K562 (cell line): ENCODE results near the gene PHLDB3. TPM values are rescaled to one million over a fixed set of nuclear protein-coding genes. Genes with fewer than 3 reads are reported as not detected.

Experiments used
- ARID2 ChIP-seq: fragments of 450-650 bp; IDR thresholded peaks from 2 replicates; pipeline ENCODE4 v1.6.1; 2017; ENCODE audit warnings: antibody characterized with exemption, mild to moderate bottlenecking
- ARNT ChIP-seq, 2 experiments: fragments of 450-650 bp; IDR thresholded peaks; 2 replicates each; pipeline ENCODE4 v1.6.1; 2016; ENCODE audit warnings: mild to moderate bottlenecking in 1 of 2
- JUNB ChIP-seq: fragments of 450-650 bp; formaldehyde crosslinking; conservative IDR thresholded peaks from 2 replicates; pipeline ENCODE4 v1.4.0; 2020; ENCODE audit warnings: mild to moderate bottlenecking
- NR3C1 ChIP-seq: sonication (generic); formaldehyde crosslinking; IDR thresholded peaks from 2 replicates; pipeline ENCODE4 v1.8.1; 2022; ENCODE audit warnings: missing genetic modification reagents
- PHB ChIP-seq: fragments of 250-450 bp; sonication (Bioruptor Pico); IDR thresholded peaks from 2 replicates; pipeline ENCODE4 v1.5.0; 2021
- PHF21A ChIP-seq: fragments of 450-650 bp; IDR thresholded peaks from 2 replicates; pipeline ENCODE4 v1.6.1; 2017; ENCODE audit warnings: low read depth, borderline replicate concordance
- PHTF2 ChIP-seq: fragments of 250-450 bp; sonication (Bioruptor Pico); IDR thresholded peaks from 2 replicates; pipeline ENCODE4 v1.5.0; 2021; ENCODE audit warnings: mild to moderate bottlenecking
- PRDM10 ChIP-seq: fragments of 450-650 bp; IDR thresholded peaks from 2 replicates; pipeline ENCODE4 v1.6.1; 2018; ENCODE audit not compliant: partially characterized antibody
- RB1 ChIP-seq: fragments of 450-650 bp; IDR thresholded peaks from 2 replicates; pipeline ENCODE4 v1.6.1; 2017; ENCODE audit warnings: low read depth, mild to moderate bottlenecking
- RCOR1 ChIP-seq, 2 experiments: IDR thresholded peaks; 2 replicates each; pipeline ENCODE4 v1.6.1; 2012; ENCODE audit warnings: low read depth in 2 of 2, low read length in 2 of 2, borderline replicate concordance in 1 of 2, improper control_type of control experiment in 1 of 2
- RFX1 ChIP-seq: fragments of 450-650 bp; IDR thresholded peaks from 2 replicates; pipeline ENCODE4 v1.6.1; 2016; ENCODE audit warnings: mild to moderate bottlenecking, moderate library complexity
- SMC3 ChIP-seq: conservative IDR thresholded peaks from 2 replicates; pipeline ENCODE4 v1.6.1; 2011; ENCODE audit warnings: low read depth, low read length, improper control_type of control experiment; ENCODE audit not compliant: insufficient read depth
- TARDBP ChIP-seq: fragments of 450-650 bp; IDR thresholded peaks from 2 replicates; pipeline ENCODE4 v1.6.1; 2016
- XRCC5 ChIP-seq: fragments of 200-400 bp; formaldehyde crosslinking; IDR thresholded peaks from 2 replicates; pipeline ENCODE4 v1.6.1; 2017; ENCODE audit warnings: low read depth, mild to moderate bottlenecking, low read length
- ZC3H8 ChIP-seq: fragments of 450-650 bp; IDR thresholded peaks from 2 replicates; pipeline ENCODE4 v1.6.1; 2017
- ZNF12 ChIP-seq: sonication (generic); formaldehyde crosslinking; IDR thresholded peaks from 2 replicates; pipeline ENCODE4 v1.4.0; 2020; ENCODE audit warnings: mild to moderate bottlenecking, missing genetic modification reagents
- ZNF511 ChIP-seq: sonication (generic); formaldehyde crosslinking; IDR thresholded peaks from 2 replicates; pipeline ENCODE4 v1.8.0; 2022; ENCODE audit warnings: mild to moderate bottlenecking, missing genetic modification reagents
- polyA plus RNA-seq, 8 experiments: library from polyadenylated mRNA; depleted of rRNA in 4 of 8; stranded (reverse) in 5 of 8; unstranded in 3 of 8; fragments of >200 nt; fragmentation: Nextera tagmentation in 2 of 8; fragmentation: Illumina TruSeq in 1 of 8; extraction: Ambion mirVana in 2 of 8; extraction: Trizol in 1 of 8; gene quantifications; 2 replicates each; pipeline versions ENCODE4 v1.2.1 to v1.2.3, GENCODE V29; 2011 to 2014; ENCODE audit warnings: inconsistent platforms in 1 of 8, missing spikeins in 1 of 8
- total RNA-seq, 7 experiments: library from RNA; depleted of rRNA in 6 of 7; stranded (reverse); fragments of >200 nt in 6 of 7; fragmentation: Illumina TruSeq in 2 of 7; extraction: Trizol in 2 of 7; gene quantifications; 2 replicates each; pipeline versions ENCODE4 v1.2.1 to v1.2.3, GENCODE V29; 2011 to 2021; ENCODE audit warnings: low replicate concordance in 1 of 7
- TF ChIP-seq, protein P1 (sequence below), 3 experiments: IDR thresholded peaks in 2 of 3; conservative IDR thresholded peaks in 1 of 3; 2 replicates each; pipeline ENCODE4 v1.5.1; 2011 to 2012; ENCODE audit warnings: low read length in 3 of 3, mild to moderate bottlenecking in 3 of 3, control low read depth in 2 of 3, improper control_type of control experiment in 1 of 3, inconsistent platforms in 1 of 3, low read depth in 1 of 3, mixed read lengths in 1 of 3, moderate library complexity in 1 of 3; ENCODE audit not compliant: insufficient read depth in 2 of 3
- TF ChIP-seq, protein P2 (sequence below): IDR thresholded peaks from 2 replicates; pipeline ENCODE4 v1.6.1; 2011; ENCODE audit warnings: borderline replicate concordance, low read depth, mild to moderate bottlenecking, moderate library complexity, low read length; ENCODE audit not compliant: insufficient read depth, poor library complexity, severe bottlenecking

The PHLDB3 gene
- total and polyA plus RNA-seq, 9 of the 15 experiments (the other 6 are each of a cell fraction or from before 2014, with no cell fraction given): 0.04 to 23.5 (median 3.9) TPM

GRCh38 chr19:43446746-43447489, 57.6 kb downstream of the PHLDB3 start (continued):
- TF ChIP-seq PRDM10 (peak; percentile 34), ARNT (IDR thresholded peaks at IDR 0.05) (no peak), RB1 (0 out of 2 replicates have a peak, but pooled peaks have one; percentile 15), PHB (CRISPR knock-in tag) (no peak), PHF21A (no peak), ARID2 (peak; percentile 90; the same call in 1 of the 2 replicates), ZNF511 (CRISPR knock-in tag) (no peak), ZC3H8 (no peak), SMC3 (peak; percentile 98), XRCC5 (0 out of 2 replicates have a peak, but pooled peaks have one; percentile 50), RCOR1 (IDR thresholded peaks at IDR 0.05; ENCODE audit: borderline replicate concordance in 1 of 2, low read depth in 2 of 2, low read length in 2 of 2) (0 out of 4 replicates have a peak, but pooled peaks of 1 of the 2 experiments have one; percentile 20), JUNB (CRISPR knock-in tag) (no peak), PHTF2 (no peak), NR3C1 (CRISPR knock-in tag) (no peak), TARDBP (no peak), RFX1 (no peak), ZNF12 (CRISPR knock-in tag) (no peak)
- TF ChIP-seq, protein P1, sequence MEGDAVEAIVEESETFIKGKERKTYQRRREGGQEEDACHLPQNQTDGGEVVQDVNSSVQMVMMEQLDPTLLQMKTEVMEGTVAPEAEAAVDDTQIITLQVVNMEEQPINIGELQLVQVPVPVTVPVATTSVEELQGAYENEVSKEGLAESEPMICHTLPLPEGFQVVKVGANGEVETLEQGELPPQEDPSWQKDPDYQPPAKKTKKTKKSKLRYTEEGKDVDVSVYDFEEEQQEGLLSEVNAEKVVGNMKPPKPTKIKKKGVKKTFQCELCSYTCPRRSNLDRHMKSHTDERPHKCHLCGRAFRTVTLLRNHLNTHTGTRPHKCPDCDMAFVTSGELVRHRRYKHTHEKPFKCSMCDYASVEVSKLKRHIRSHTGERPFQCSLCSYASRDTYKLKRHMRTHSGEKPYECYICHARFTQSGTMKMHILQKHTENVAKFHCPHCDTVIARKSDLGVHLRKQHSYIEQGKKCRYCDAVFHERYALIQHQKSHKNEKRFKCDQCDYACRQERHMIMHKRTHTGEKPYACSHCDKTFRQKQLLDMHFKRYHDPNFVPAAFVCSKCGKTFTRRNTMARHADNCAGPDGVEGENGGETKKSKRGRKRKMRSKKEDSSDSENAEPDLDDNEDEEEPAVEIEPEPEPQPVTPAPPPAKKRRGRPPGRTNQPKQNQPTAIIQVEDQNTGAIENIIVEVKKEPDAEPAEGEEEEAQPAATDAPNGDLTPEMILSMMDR (IDR thresholded peaks at IDR 0.05 in 2 of 3, conservative IDR thresholded peaks at IDR 0.05 in 1 of 3; ENCODE audit: insufficient read depth in 2 of 3, low read depth in 1 of 3, low read length in 3 of 3): peak; percentile 90 to 96 (median 94)
- TF ChIP-seq, protein P2, sequence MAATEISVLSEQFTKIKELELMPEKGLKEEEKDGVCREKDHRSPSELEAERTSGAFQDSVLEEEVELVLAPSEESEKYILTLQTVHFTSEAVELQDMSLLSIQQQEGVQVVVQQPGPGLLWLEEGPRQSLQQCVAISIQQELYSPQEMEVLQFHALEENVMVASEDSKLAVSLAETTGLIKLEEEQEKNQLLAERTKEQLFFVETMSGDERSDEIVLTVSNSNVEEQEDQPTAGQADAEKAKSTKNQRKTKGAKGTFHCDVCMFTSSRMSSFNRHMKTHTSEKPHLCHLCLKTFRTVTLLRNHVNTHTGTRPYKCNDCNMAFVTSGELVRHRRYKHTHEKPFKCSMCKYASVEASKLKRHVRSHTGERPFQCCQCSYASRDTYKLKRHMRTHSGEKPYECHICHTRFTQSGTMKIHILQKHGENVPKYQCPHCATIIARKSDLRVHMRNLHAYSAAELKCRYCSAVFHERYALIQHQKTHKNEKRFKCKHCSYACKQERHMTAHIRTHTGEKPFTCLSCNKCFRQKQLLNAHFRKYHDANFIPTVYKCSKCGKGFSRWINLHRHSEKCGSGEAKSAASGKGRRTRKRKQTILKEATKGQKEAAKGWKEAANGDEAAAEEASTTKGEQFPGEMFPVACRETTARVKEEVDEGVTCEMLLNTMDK: peak; percentile 13
